NCI-H187 (cell line): ENCODE data around the gene ELMO3.

Experiments used
- DNase-seq, 2 experiments: peaks; one replicate each; lab custom pipeline; 2025; lab: John Stamatoyannopoulos, UW

The ELMO3 gene

GRCh38 chr16:67198238-67198734 lies 645 bp upstream of the ELMO3 start:
- no peak for DNase-seq

DNA sequence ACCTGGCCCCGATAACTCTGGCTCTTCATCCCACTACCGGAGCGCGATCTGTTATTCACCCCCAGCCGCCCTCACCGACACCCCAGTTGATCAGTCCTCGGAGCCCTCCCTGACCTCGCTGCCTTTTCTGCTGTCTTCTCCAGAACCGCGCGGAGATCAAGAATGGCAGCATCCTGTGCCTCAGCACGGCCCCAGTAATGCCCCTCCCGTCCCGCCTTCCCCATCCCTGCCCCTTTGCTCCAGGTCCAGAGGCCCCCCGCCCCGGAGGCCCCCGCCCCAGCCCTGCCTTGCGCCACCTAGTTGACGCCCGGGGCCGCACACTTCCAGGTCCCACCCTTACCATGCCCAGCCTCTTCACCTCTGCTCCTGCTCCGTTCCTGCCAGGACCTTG lies 872 bp downstream of the ELMO3 start:
- no peak for DNase-seq

- DNase-seq: no peak
Measured at GRCh38 chr16:67200491-67200890, 1.6 kb downstream of the ELMO3 start.

DNA sequence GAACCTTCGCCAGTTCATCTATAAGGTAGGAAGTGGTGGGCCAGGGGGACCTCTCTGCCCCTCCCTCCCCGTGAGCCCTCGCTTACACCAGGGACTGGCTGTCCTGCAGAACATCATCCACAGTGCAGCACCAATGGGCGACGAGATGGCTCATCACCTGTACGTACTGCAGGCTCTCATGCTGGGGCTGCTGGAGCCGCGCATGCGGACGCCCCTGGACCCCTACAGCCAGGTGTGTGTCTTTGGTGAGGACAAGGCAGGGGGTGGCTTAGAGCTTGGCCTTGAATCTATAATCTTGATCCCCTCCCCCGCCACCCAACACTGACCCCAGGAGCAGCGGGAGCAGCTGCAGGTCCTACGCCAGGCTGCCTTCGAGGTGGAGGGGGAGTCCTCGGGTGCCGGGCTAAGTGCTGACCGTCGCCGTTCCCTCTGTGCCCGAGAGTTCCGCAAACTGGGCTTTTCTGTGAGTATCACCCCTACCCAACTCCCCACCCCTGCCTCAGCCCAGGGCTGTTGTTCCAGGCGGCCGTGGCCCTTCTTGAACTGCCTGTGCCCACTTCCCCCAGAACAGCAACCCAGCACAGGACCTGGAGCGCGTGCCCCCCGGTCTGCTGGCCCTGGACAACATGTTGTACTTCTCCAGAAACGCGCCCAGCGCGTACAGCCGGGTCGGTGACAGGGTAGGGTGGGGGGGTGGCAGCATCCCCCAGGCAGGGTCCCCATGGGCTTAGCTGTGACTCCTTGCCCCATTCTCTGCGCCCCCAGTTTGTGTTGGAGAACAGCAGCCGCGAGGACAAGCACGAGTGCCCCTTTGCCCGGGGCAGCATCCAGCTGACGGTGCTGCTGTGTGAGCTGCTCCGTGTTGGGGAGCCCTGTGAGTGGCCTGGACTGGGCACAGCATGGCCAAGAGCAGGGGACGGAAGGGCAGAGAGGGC lies 2.7 kb downstream of the ELMO3 start:
- no peak for DNase-seq

DNA sequence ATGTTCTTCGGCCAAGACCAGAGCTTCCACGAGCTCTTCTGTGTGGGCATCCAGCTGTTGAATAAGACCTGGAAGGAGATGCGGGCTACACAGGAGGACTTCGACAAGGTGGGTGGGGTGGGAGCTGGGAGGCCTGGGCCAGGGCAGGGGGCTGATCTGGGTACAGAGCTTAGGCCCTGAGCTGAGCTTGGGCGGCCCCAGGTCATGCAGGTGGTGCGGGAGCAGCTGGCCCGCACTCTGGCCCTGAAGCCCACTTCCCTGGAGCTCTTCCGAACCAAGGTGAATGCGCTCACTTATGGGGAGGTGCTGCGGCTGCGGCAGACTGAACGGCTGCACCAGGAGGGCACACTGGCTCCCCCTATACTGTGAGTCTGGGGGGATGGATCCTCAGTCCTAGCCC lies 3.5 kb downstream of the ELMO3 start:
- DNase-seq: no peak

- DNase-seq: no peak
Measured at GRCh38 chr16:67202956-67203493, 4.1 kb downstream of the ELMO3 start.

GRCh38 chr16:67204076-67204475 lies 5.1 kb downstream of the ELMO3 start:
- DNase-seq: no peak

DNA sequence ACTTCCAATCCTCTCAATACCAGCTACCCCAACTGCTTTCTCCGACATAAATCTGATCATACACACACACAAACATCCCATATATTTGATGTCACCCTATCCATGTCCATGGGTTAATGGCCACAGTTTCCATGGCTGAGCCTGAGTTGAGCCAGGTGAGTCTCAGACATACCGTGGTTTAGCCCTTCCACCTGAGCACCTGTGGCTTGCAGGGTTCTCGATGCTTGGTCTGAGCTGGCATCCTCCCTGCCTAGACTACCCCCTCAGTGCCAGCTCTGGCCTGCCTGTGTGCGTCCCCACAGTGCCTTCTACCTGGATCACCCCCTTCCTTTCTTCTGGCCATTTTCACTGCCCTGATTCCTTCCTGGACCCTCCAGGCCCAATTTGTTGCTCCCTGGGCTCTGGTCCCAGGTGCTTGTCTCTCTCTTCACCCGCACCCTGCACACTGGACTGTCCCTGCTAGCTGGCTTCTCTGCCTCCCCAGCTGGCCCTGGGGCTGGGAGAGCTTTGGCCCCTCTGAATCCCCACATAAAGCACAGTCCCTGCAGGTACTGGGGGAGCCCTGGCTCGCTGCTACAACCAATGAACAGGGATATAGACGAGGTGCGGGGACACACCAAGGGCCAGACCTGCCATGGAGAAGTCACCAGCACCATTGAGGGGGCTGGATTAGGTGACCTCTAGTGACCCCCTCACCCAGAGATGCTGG lies 7.4 kb downstream of the ELMO3 start:
- DNase-seq: no peak

- no peak for DNase-seq
Measured at GRCh38 chr16:67206838-67207248, 7.9 kb downstream of the ELMO3 start.

- DNase-seq: no peak
Measured at GRCh38 chr16:67207249-67208091, 8.5 kb downstream of the ELMO3 start.

DNA sequence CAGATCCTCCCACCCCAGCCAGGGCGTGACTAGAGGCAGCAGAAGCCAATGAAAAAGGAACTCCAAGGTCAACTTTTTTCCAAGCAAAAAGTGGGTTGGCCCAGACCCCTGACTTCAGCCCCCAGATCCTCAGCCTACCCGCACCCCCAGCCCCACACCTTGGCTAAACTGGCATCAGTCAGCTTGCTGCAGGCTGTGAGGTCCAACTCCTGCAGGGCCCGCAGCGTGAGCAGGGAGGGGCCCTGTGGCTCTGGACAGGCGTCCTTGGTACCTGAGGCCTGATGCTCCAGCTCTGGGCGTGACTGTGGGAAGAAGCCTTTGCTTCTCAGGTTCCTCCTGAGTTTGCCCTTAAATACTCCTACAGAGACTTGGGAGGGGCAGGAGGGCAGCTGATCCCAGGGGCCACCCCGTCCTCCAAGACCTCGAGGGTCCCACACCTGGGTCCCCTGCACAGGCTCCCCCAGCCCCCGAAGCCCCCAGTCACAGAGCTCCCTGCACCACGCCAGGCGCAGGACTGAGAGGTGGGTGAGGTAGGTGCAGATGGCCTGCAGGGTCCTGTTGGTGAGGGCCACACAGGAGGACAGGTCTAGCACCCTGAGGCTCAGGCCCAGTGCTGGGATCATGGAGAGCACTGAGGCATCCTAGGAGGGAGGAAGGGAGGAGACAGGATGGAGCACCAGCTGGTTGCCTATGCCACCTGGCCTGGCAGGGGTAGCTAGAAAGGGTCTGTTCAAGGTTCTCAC lies 9.4 kb downstream of the ELMO3 start:
- DNase-seq: no peak

DNA sequence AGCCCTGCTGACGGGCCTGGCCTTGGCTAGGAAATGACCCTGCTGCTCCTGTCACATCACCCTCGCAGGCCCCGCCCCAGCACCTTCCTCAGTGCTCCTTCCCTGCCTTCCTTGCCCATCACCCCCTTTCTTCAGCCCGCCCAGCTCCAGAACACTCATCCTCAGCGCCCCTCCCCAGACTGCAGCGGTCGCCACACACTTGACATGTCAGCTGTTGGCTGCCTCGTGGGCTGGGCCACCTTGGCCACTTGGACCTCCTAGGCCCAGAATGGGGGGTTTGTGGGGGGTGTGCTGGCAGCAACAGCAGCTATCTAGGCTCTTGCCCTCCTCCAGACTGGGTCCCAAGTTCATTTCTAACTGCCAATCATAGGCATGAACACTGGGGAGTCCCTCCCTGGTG lies 10.6 kb downstream of the ELMO3 start:
- no peak for DNase-seq

GRCh38 chr16:67210069-67210937 lies 11.4 kb downstream of the ELMO3 start:
- DNase-seq: no peak

- no peak for DNase-seq
Measured at GRCh38 chr16:67211674-67212073, 12.7 kb downstream of the ELMO3 start.

GRCh38 chr16:67212766-67213165 lies 13.8 kb downstream of the ELMO3 start:
- DNase-seq: no peak

GRCh38 chr16:67213197-67214019 lies 14.5 kb downstream of the ELMO3 start:
- DNase-seq: no peak

DNA sequence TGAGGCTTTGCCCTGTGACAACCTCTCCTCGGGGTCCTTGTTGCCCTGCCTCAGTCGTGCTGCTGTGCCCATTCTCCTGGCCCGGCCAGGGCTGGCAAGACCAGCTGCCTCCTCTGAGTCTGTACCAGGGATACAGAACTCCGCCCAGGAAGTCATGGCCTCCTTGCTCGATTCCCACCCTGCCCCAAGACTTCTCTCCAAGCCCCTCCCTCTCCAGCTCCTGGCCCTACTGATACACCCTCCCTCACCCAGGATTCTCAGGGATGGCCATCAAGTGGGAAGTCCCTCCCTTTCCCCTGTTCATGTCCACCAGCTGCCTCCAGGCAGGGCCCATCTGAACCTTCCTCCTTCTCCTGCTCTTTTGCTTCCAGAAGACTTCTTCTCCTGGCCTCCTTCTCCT lies 16.8 kb downstream of the ELMO3 start:
- no peak for DNase-seq

GRCh38 chr16:67216612-67217490 lies 17.9 kb downstream of the ELMO3 start:
- DNase-seq: no peak
